Left ventricle myocardium inferior (tissue), 1 donor: ENCODE results near the gene BRD3OS. TPM values are rescaled to one million over a fixed set of nuclear protein-coding genes. Genes with fewer than 3 reads are reported as not detected.
"Not testable (repeated sequence)": the region's sequence is repeated elsewhere in the genome, so short reads cannot be mapped to it uniquely, and the experiment has no call there.

Source experiments
- DNase-seq: peaks from one replicate; pipeline ENCODE4 v3.0.0-alpha.2; 2020
- H3K27ac ChIP-seq: fragments of 200-600 bp; replicated peaks from 2 replicates; pipeline ENCODE4 v1.8.0; 2021
- H3K27me3 ChIP-seq: fragments of 200-600 bp; 2 replicates; pipeline ENCODE4 v1.8.0; 2021; ENCODE audit warnings: low read depth
- H3K36me3 ChIP-seq: fragments of 200-600 bp; 2 replicates; pipeline ENCODE4 v1.8.0; 2021
- H3K4me1 ChIP-seq: fragments of 200-600 bp; 2 replicates; pipeline ENCODE4 v1.8.0; 2021
- H3K4me3 ChIP-seq: fragments of 200-600 bp; 2 replicates; pipeline ENCODE4 v1.8.0; 2021; ENCODE audit warnings: mild to moderate bottlenecking, moderate library complexity
- H3K9me3 ChIP-seq: fragments of 200-600 bp; replicated peaks from 2 replicates; pipeline ENCODE4 v1.8.0; 2021
- CTCF ChIP-seq: fragments of 200-600 bp; IDR thresholded peaks from 2 replicates; pipeline ENCODE4 v1.8.0; 2021; ENCODE audit warnings: antibody characterized with exemption, mild to moderate bottlenecking, borderline replicate concordance
- intact Hi-C: fragments of 100-400 bp; cut with micrococcal nuclease; formaldehyde crosslinking; loops from one replicate; pipeline ENCODE4 v1.11.0; 2022
- total RNA-seq: library from RNA; stranded (reverse); fragmentation: NEBNext Ultra II Directional; extraction: Animal tissue kit (Norgen Biotek cat#: 25700); gene quantifications from one replicate; pipeline ENCODE4 v1.2.1, GENCODE V29; 2021
- donor health status: DM: no; HTN: yes; CAD: no; lungs with severe emphysema.

The BRD3OS gene
- total RNA-seq, 1 donor from 2014 or later, result 5.7 TPM

- TF ChIP-seq CTCF, result no peak
- Histone ChIP-seq H3K27me3 (no peaks in the 10 kb centered on the region), H3K4me1 (peaks cover 40% of the 10 kb centered on the region), H3K4me3 (peak within 1 kb of the TSS; percentile 88), H3K9me3 (no peaks in the 10 kb centered on the region), H3K36me3 (no peaks in the 10 kb centered on the region), H3K27ac (peak within 1 kb of the TSS; percentile 100)
- intact Hi-C loops, result no loop called here
- peak; percentile 88 for DNase-seq
These were observed 42.8 kb downstream of the BRD3OS start, which contains the start of gene BRD3 for GRCh38 chr9:134067904-134068743. Gene BRD3 (minus strand): TSS chr9:134068026. CDS start chr9:134053477, 14,549 bp downstream.

- Histone ChIP-seq H3K36me3 (no peaks in the 10 kb centered on the region), H3K4me1 (peaks cover 32% of the 10 kb centered on the region), H3K27ac (peak overlapping the region; percentile 100), H3K27me3 (no peaks in the 10 kb centered on the region), H3K9me3 (no peaks in the 10 kb centered on the region), H3K4me3 (peak overlapping the region; percentile 88)
- DNase-seq, result peak; percentile 16
- intact Hi-C loops, result no loop called here
- TF ChIP-seq CTCF, result no peak
These were observed 43.6 kb downstream of the BRD3OS start for GRCh38 chr9:134068744-134069479.

- H3K36me3 ChIP-seq, result no peaks in the 10 kb centered on the region
- TF ChIP-seq CTCF, result no peak
- DNase-seq, result no peak
- no peaks in the 10 kb centered on the region for H3K27me3 ChIP-seq
- intact Hi-C loops, result no loop called here
- peaks cover 26% of the 10 kb centered on the region for H3K4me1 ChIP-seq
- H3K9me3 ChIP-seq, result no peaks in the 10 kb centered on the region
- H3K27ac ChIP-seq, result no peak overlapping the region
- H3K4me3 ChIP-seq, result peak overlapping the region; percentile 88
These were observed 44.5 kb downstream of the BRD3OS start for GRCh38 chr9:134069480-134070399.

- peaks cover 11% of the 10 kb centered on the region for H3K4me1 ChIP-seq
- no peak overlapping the region for H3K4me3 ChIP-seq
- TF ChIP-seq CTCF, result no peak
- peaks cover 1% of the 10 kb centered on the region for H3K9me3 ChIP-seq
- no peaks in the 10 kb centered on the region for H3K36me3 ChIP-seq
- intact Hi-C loops, result no loop called here
- DNase-seq, result no peak
- no peak overlapping the region for H3K27ac ChIP-seq
- no peaks in the 10 kb centered on the region for H3K27me3 ChIP-seq
These were observed 45.9 kb downstream of the BRD3OS start for GRCh38 chr9:134071149-134071548.

- H3K27me3 ChIP-seq, intact Hi-C loops, H3K4me3 ChIP-seq, H3K36me3 ChIP-seq, H3K4me1 ChIP-seq, H3K27ac ChIP-seq, DNase-seq: not testable (repeated sequence)
- peaks cover 17% of the 10 kb centered on the region for H3K9me3 ChIP-seq
These were observed 47.4 kb downstream of the BRD3OS start for GRCh38 chr9:134072683-134073082.
